Esophagus muscularis mucosa (tissue), 4 donors: ENCODE results near the gene ENTREP3.

Experiments
- EP300 ChIP-seq: sonication (generic); formaldehyde crosslinking; IDR thresholded peaks from one replicate; pipeline ENCODE4 v1.6.1; 2017; ENCODE audit warnings: antibody characterized with exemption
- POLR2A ChIP-seq: fragments of 450-650 bp; IDR thresholded peaks from one replicate; pipeline ENCODE4 v1.6.1; 2017; ENCODE audit warnings: antibody characterized with exemption, moderate library complexity, mild to moderate bottlenecking, low read depth
- POLR2AphosphoS5 ChIP-seq, 2 donors: sonication (generic); formaldehyde crosslinking; IDR thresholded peaks; one replicate each; pipeline ENCODE4 v1.6.1; 2017; ENCODE audit warnings: antibody characterized with exemption in 2 of 2
- TF ChIP-seq, protein P1 (sequence below), 3 experiments: fragments of 200-600 bp in 2 of 3; fragments of 450-650 bp in 1 of 3; sonication (generic) in 2 of 3; IDR thresholded peaks; one replicate each; pipeline ENCODE4 v1.5.1; 2017 to 2019; ENCODE audit warnings: antibody characterized with exemption in 3 of 3, mild to moderate bottlenecking in 2 of 3, moderate library complexity in 1 of 3

DNA sequence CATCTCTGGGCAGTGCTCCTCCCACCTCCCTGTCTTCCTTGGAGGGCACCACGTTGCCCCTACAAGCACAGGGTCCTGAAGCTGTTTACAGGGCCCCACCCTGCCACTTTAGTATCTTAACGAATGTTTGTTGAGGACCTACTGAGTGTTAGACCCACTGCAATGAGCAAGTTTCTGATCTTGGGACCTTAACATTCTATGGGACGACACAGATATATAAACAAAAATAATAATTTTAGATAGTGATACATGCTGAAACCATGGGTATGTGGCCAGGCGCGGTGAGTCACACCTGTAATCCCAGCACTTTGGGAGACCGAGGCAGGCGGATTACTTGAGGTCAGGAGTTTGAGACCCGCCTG is 10.1 kb downstream of the ENTREP3 start:
- TF ChIP-seq, protein P1, sequence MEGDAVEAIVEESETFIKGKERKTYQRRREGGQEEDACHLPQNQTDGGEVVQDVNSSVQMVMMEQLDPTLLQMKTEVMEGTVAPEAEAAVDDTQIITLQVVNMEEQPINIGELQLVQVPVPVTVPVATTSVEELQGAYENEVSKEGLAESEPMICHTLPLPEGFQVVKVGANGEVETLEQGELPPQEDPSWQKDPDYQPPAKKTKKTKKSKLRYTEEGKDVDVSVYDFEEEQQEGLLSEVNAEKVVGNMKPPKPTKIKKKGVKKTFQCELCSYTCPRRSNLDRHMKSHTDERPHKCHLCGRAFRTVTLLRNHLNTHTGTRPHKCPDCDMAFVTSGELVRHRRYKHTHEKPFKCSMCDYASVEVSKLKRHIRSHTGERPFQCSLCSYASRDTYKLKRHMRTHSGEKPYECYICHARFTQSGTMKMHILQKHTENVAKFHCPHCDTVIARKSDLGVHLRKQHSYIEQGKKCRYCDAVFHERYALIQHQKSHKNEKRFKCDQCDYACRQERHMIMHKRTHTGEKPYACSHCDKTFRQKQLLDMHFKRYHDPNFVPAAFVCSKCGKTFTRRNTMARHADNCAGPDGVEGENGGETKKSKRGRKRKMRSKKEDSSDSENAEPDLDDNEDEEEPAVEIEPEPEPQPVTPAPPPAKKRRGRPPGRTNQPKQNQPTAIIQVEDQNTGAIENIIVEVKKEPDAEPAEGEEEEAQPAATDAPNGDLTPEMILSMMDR (IDR thresholded peaks at IDR 0.05), result no peak
- TF ChIP-seq POLR2A (no peak), POLR2AphosphoS5 (IDR thresholded peaks at IDR 0.05) (no peak), EP300 (no peak)
